DND-41 (cell line): Measurements from ENCODE around the gene UGT1A6.

Source experiments
- ATAC-seq: fragments of 200-7000 bp; cut with Tn5 transposase; 3 replicates; pipeline ENCODE4 v1.9.1; 2021; ENCODE audit warnings: low read depth; ENCODE audit not compliant: insufficient read depth
- DNase-seq: peaks from one replicate; pipeline ENCODE4 v3.0.0-alpha.2; 2020
- H2AFZ ChIP-seq: 2 replicates; pipeline ENCODE4 v1.6.0; 2012; ENCODE audit warnings: low read depth, low read length
- H3K27ac ChIP-seq: 2 replicates; pipeline ENCODE4 v1.5.1; 2012; ENCODE audit warnings: low read length, inconsistent platforms
- H3K27me3 ChIP-seq: fragments of 200-600 bp; sonication (generic); 2 replicates; pipeline ENCODE4 v1.6.0; 2012; ENCODE audit warnings: low read length, mild to moderate bottlenecking, inconsistent platforms; ENCODE audit not compliant: insufficient read depth, poor library complexity
- H3K36me3 ChIP-seq: 2 replicates; pipeline ENCODE4 v1.5.1; 2012; ENCODE audit warnings: low read length, inconsistent platforms; ENCODE audit not compliant: insufficient read depth
- H3K4me1 ChIP-seq: 2 replicates; pipeline ENCODE4 v1.5.1; 2012; ENCODE audit warnings: mild to moderate bottlenecking, low read length; ENCODE audit not compliant: insufficient read depth
- H3K4me2 ChIP-seq: 2 replicates; pipeline ENCODE4 v1.6.0; 2012; ENCODE audit warnings: mild to moderate bottlenecking, moderate library complexity, low read length, inconsistent platforms; ENCODE audit not compliant: insufficient read depth
- H3K4me3 ChIP-seq, 2 experiments: fragments of 200-600 bp in 1 of 2; shearing (Covaris generic) in 1 of 2; 2 replicates each; pipeline ENCODE4 v1.5.1; 2012 to 2016; ENCODE audit warnings: inconsistent platforms in 2 of 2, low read length in 2 of 2, mild to moderate bottlenecking in 2 of 2, low read depth in 1 of 2, moderate library complexity in 1 of 2
- H3K79me2 ChIP-seq: 2 replicates; pipeline ENCODE4 v1.6.0; 2012; ENCODE audit warnings: low read length, inconsistent platforms; ENCODE audit not compliant: insufficient read depth
- H3K9ac ChIP-seq: 2 replicates; pipeline ENCODE4 v1.6.0; 2012; ENCODE audit warnings: low read depth, mild to moderate bottlenecking, inconsistent platforms, low read length, moderate library complexity
- H3K9me3 ChIP-seq: 2 replicates; pipeline ENCODE4 v1.5.1; 2012; ENCODE audit warnings: low read length, moderate library complexity, mild to moderate bottlenecking, inconsistent platforms; ENCODE audit not compliant: insufficient read depth, severe bottlenecking
- H4K20me1 ChIP-seq: 2 replicates; pipeline ENCODE4 v1.6.0; 2012; ENCODE audit warnings: low read length; ENCODE audit not compliant: insufficient read depth
- CTCF ChIP-seq: IDR thresholded peaks from 2 replicates; pipeline ENCODE4 v1.5.1; 2012; ENCODE audit warnings: borderline replicate concordance, low read length, moderate library complexity, mild to moderate bottlenecking; ENCODE audit not compliant: poor library complexity, severe bottlenecking; ENCODE audit errors: extremely low read depth
- EZH2 ChIP-seq: IDR thresholded peaks from 3 replicates; pipeline ENCODE4 v1.6.1; 2012; ENCODE audit warnings: borderline replicate concordance, low read depth, mild to moderate bottlenecking, moderate library complexity, low read length, inconsistent platforms; ENCODE audit not compliant: severe bottlenecking

UGT1A6 gene

GRCh38 chr2:233702238-233702637 is 9.5 kb downstream of the UGT1A6 start:
- no peaks in the 10 kb centered on the region for H4K20me1 ChIP-seq
- no peak for DNase-seq
- no peak overlapping the region for H3K27ac ChIP-seq
- TF ChIP-seq EZH2 (no peak), CTCF (no peak)
- H3K9me3 ChIP-seq, result no peaks in the 10 kb centered on the region
- no peak overlapping the region for H3K9ac ChIP-seq
- no peaks in the 10 kb centered on the region for H3K79me2 ChIP-seq
- H3K27me3 ChIP-seq, result peaks cover 12% of the 10 kb centered on the region
- no peak for ATAC-seq
- no peaks in the 10 kb centered on the region for H3K36me3 ChIP-seq
- H3K4me2 ChIP-seq, result no peak overlapping the region
- H3K4me3 ChIP-seq, result no peak overlapping the region
- H2AFZ ChIP-seq, result no peak overlapping the region
- no peaks in the 10 kb centered on the region for H3K4me1 ChIP-seq

- no peak for DNase-seq
- Histone ChIP-seq H3K4me3 (no peak overlapping the region), H2AFZ (no peak overlapping the region), H3K36me3 (no peaks in the 10 kb centered on the region), H3K27ac (no peak overlapping the region), H3K9me3 (no peaks in the 10 kb centered on the region), H3K4me2 (no peak overlapping the region), H3K4me1 (no peaks in the 10 kb centered on the region), H3K79me2 (no peaks in the 10 kb centered on the region), H3K27me3 (peaks cover 6% of the 10 kb centered on the region), H4K20me1 (no peaks in the 10 kb centered on the region), H3K9ac (no peak overlapping the region)
- TF ChIP-seq CTCF (no peak), EZH2 (no peak)
- no peak for ATAC-seq
Observed at GRCh38 chr2:233705911-233706506, 13.3 kb downstream of the UGT1A6 start.

- Histone ChIP-seq H3K4me3 (no peak overlapping the region), H2AFZ (no peak overlapping the region), H3K9me3 (no peaks in the 10 kb centered on the region), H3K79me2 (no peaks in the 10 kb centered on the region), H3K4me2 (no peak overlapping the region), H3K9ac (no peak overlapping the region), H3K4me1 (no peaks in the 10 kb centered on the region), H3K27me3 (peaks cover 6% of the 10 kb centered on the region), H4K20me1 (no peaks in the 10 kb centered on the region), H3K27ac (no peak overlapping the region), H3K36me3 (no peaks in the 10 kb centered on the region)
- no peak for DNase-seq
- ATAC-seq, result no peak
- TF ChIP-seq EZH2, result no peak
- TF ChIP-seq CTCF, result no peak
Observed at GRCh38 chr2:233706720-233707119, 14.0 kb downstream of the UGT1A6 start.
